Astrocyte (in vitro differentiated cells and primary cell): ENCODE measurements around the gene FCHO2. TPM values are rescaled to one million over a fixed set of nuclear protein-coding genes. Genes with fewer than 3 reads are reported as not detected.

ENCODE experiments used
- DNase-seq: peaks from one replicate; pipeline ENCODE4 v3.0.0-alpha.2; 2010; ENCODE audit warnings: low read depth
- FAIRE-seq: peaks from 2 replicates; lab custom pipeline; 2011; peaks lifted over from hg19 to GRCh38; lab: Jason Lieb, UNC
- H2AFZ ChIP-seq: 2 replicates; pipeline ENCODE4 v1.6.0; 2012; ENCODE audit warnings: low read depth, low read length, inconsistent platforms
- H3K27ac ChIP-seq: 2 replicates; pipeline ENCODE4 v1.5.1; 2011; ENCODE audit warnings: low read depth, low read length, inconsistent platforms
- H3K27me3 ChIP-seq: 2 replicates; pipeline ENCODE4 v1.6.0; 2011; ENCODE audit warnings: low read length, inconsistent platforms; ENCODE audit not compliant: insufficient read depth
- H3K36me3 ChIP-seq: 2 replicates; pipeline ENCODE4 v1.5.1; 2011; ENCODE audit warnings: low read length, inconsistent platforms; ENCODE audit not compliant: insufficient read depth
- H3K4me1 ChIP-seq: 2 replicates; pipeline ENCODE4 v1.5.1; 2011; ENCODE audit warnings: low read length, inconsistent platforms; ENCODE audit not compliant: insufficient read depth
- H3K4me2 ChIP-seq: 2 replicates; pipeline ENCODE4 v1.6.0; 2012; ENCODE audit warnings: low read length, inconsistent platforms
- H3K4me3 ChIP-seq: 2 replicates; pipeline ENCODE4 v1.5.1; 2011; ENCODE audit warnings: low read depth, mild to moderate bottlenecking, low read length, inconsistent platforms; ENCODE audit not compliant: insufficient read depth
- H3K79me2 ChIP-seq: 2 replicates; pipeline ENCODE4 v1.6.0; 2012; ENCODE audit warnings: mild to moderate bottlenecking, low read length, inconsistent platforms; ENCODE audit not compliant: insufficient read depth
- H3K9ac ChIP-seq: 2 replicates; pipeline ENCODE4 v1.6.0; 2012; ENCODE audit warnings: mild to moderate bottlenecking, low read length, inconsistent platforms
- H3K9me3 ChIP-seq: 2 replicates; pipeline ENCODE4 v1.5.1; 2012; ENCODE audit warnings: low read depth, mild to moderate bottlenecking, low read length, inconsistent platforms; ENCODE audit not compliant: insufficient read depth
- H4K20me1 ChIP-seq: 2 replicates; pipeline ENCODE4 v1.6.0; 2012; ENCODE audit warnings: low read length, inconsistent platforms; ENCODE audit not compliant: insufficient read depth
- H3K27ac Mint-ChIP-seq: one replicate; pipeline ENCODE4 v1.8.0; 2021; ENCODE audit warnings: mild to moderate bottlenecking, mixed read lengths; ENCODE audit not compliant: unreplicated experiment
- H3K27me3 Mint-ChIP-seq: one replicate; pipeline ENCODE4 v1.8.0; 2021; ENCODE audit warnings: low read depth, mixed read lengths; ENCODE audit not compliant: unreplicated experiment
- H3K36me3 Mint-ChIP-seq: one replicate; pipeline ENCODE4 v1.8.0; 2021; ENCODE audit warnings: low read depth, mixed read lengths; ENCODE audit not compliant: unreplicated experiment
- H3K4me1 Mint-ChIP-seq: one replicate; pipeline ENCODE4 v1.8.0; 2021; ENCODE audit warnings: low read depth, mixed read lengths; ENCODE audit not compliant: unreplicated experiment
- H3K4me3 Mint-ChIP-seq: one replicate; pipeline ENCODE4 v1.8.0; 2021; ENCODE audit warnings: mild to moderate bottlenecking, moderate library complexity, mixed read lengths; ENCODE audit not compliant: unreplicated experiment
- H3K9me3 Mint-ChIP-seq: one replicate; pipeline ENCODE4 v1.8.0; 2021; ENCODE audit warnings: mild to moderate bottlenecking, mixed read lengths; ENCODE audit not compliant: unreplicated experiment
- CTCF ChIP-seq: IDR thresholded peaks from 2 replicates; pipeline ENCODE4 v1.5.1; 2011; ENCODE audit warnings: low read depth, mild to moderate bottlenecking, inconsistent platforms, low read length, moderate library complexity; ENCODE audit not compliant: insufficient read depth
- EZH2 ChIP-seq: IDR thresholded peaks from 2 replicates; pipeline ENCODE4 v1.6.1; 2012; ENCODE audit warnings: mild to moderate bottlenecking, low read length, inconsistent platforms; ENCODE audit not compliant: insufficient read depth
- total RNA-seq: library from RNA; stranded (reverse); gene quantifications from 2 replicates; pipeline ENCODE4 v1.2.1, GENCODE V29; 2021

Gene FCHO2
- total RNA-seq, 1 donor from 2014 or later: 20.7 TPM

- FAIRE-seq (no peak), DNase-seq (no peak)
- no peak for TF ChIP-seq EZH2
- no peak for TF ChIP-seq CTCF
- peaks cover 4% of the 10 kb centered on the region for H3K4me1 Mint-ChIP-seq
- H3K4me2 ChIP-seq: no peak overlapping the region
- no peak overlapping the region for H3K27ac ChIP-seq
- no peak overlapping the region for H3K4me3 Mint-ChIP-seq
- H3K4me3 ChIP-seq: no peak overlapping the region
- H2AFZ ChIP-seq: no peak overlapping the region
- no peaks in the 10 kb centered on the region for H3K36me3 ChIP-seq
- no peak overlapping the region for H3K27ac Mint-ChIP-seq
- H3K36me3 Mint-ChIP-seq: no peaks in the 10 kb centered on the region
- H3K9ac ChIP-seq: no peak overlapping the region
- H3K27me3 ChIP-seq: no peaks in the 10 kb centered on the region
- no peaks in the 10 kb centered on the region for H3K9me3 ChIP-seq
- H3K79me2 ChIP-seq: no peaks in the 10 kb centered on the region
- no peaks in the 10 kb centered on the region for H4K20me1 ChIP-seq
- no peaks in the 10 kb centered on the region for H3K9me3 Mint-ChIP-seq
- H3K27me3 Mint-ChIP-seq: peaks cover 47% of the 10 kb centered on the region
- H3K4me1 ChIP-seq: peaks cover 4% of the 10 kb centered on the region
Measured at GRCh38 chr5:73130811-73131210, 175.0 kb downstream of the FCHO2 start.

GRCh38 chr5:73131711-73132425 lies 176.0 kb downstream of the FCHO2 start:
- H3K4me3 Mint-ChIP-seq: no peak overlapping the region
- no peaks in the 10 kb centered on the region for H3K27me3 ChIP-seq
- H2AFZ ChIP-seq: no peak overlapping the region
- no peaks in the 10 kb centered on the region for H3K79me2 ChIP-seq
- H3K36me3 Mint-ChIP-seq: no peaks in the 10 kb centered on the region
- no peak overlapping the region for H3K27ac Mint-ChIP-seq
- no peak for TF ChIP-seq EZH2
- no peak for TF ChIP-seq CTCF
- peaks cover 7% of the 10 kb centered on the region for H3K4me1 Mint-ChIP-seq
- H3K9ac ChIP-seq: no peak overlapping the region
- no peaks in the 10 kb centered on the region for H3K9me3 Mint-ChIP-seq
- FAIRE-seq (no peak), DNase-seq (no peak)
- H3K36me3 ChIP-seq: no peaks in the 10 kb centered on the region
- H3K27me3 Mint-ChIP-seq: peaks cover 36% of the 10 kb centered on the region
- no peak overlapping the region for H3K4me3 ChIP-seq
- peaks cover 12% of the 10 kb centered on the region for H3K4me1 ChIP-seq
- H3K4me2 ChIP-seq: no peak overlapping the region
- no peaks in the 10 kb centered on the region for H3K9me3 ChIP-seq
- H4K20me1 ChIP-seq: no peaks in the 10 kb centered on the region
- H3K27ac ChIP-seq: no peak overlapping the region

- Mint-ChIP-seq H3K27ac (no peak overlapping the region), H3K9me3 (no peaks in the 10 kb centered on the region), H3K4me3 (no peak overlapping the region), H3K27me3 (peaks cover 36% of the 10 kb centered on the region), H3K4me1 (peaks cover 7% of the 10 kb centered on the region), H3K36me3 (no peaks in the 10 kb centered on the region)
- FAIRE-seq: no peak
- peaks cover 12% of the 10 kb centered on the region for H3K4me1 ChIP-seq
- no peaks in the 10 kb centered on the region for H3K36me3 ChIP-seq
- no peak overlapping the region for H3K4me3 ChIP-seq
- no peak overlapping the region for H3K9ac ChIP-seq
- H3K27ac ChIP-seq: no peak overlapping the region
- H2AFZ ChIP-seq: no peak overlapping the region
- no peaks in the 10 kb centered on the region for H3K9me3 ChIP-seq
- TF ChIP-seq EZH2 (no peak), CTCF (no peak)
- no peaks in the 10 kb centered on the region for H3K27me3 ChIP-seq
- H3K4me2 ChIP-seq: no peak overlapping the region
- H4K20me1 ChIP-seq: no peaks in the 10 kb centered on the region
- DNase-seq: no peak
- H3K79me2 ChIP-seq: no peaks in the 10 kb centered on the region
Measured at GRCh38 chr5:73132759-73133158, 176.9 kb downstream of the FCHO2 start.
